Common myeloid progenitor, CD34-positive (primary cell): Measurements from ENCODE around the gene ALOXE3.

Experiments
- CTCF ChIA-PET: fragments of 350-600 bp; sonication (Branson Sonifier 250); formaldehyde crosslinking; loops from one replicate; lab custom pipeline; 2021; ENCODE audit warnings: antibody characterized with exemption; lab: Charles Lee
- POLR2A ChIA-PET: fragments of 350-600 bp; sonication (Branson Sonifier 250); formaldehyde crosslinking; loops from one replicate; lab custom pipeline; 2021; ENCODE audit warnings: antibody characterized with exemption; lab: Charles Lee
- DNase-seq, 3 donors: peaks; one replicate each; pipeline versions ENCODE4 v3.0.0 to v3.0.0-alpha.2; 2013
- H3K27ac ChIP-seq, 2 experiments: 1 replicate in 1 of 2; 2 replicates in 1 of 2; pipeline ENCODE4 v1.7.0; 2013; ENCODE audit warnings: inconsistent platforms in 2 of 2, low read length in 2 of 2, mild to moderate bottlenecking in 2 of 2, low read depth in 1 of 2, moderate library complexity in 1 of 2; ENCODE audit not compliant: severe bottlenecking in 2 of 2, insufficient read depth in 1 of 2, poor library complexity in 1 of 2
- H3K27me3 ChIP-seq, 5 experiments: replicated peaks in 2 of 5; 1 replicate in 3 of 5; 2 replicates in 2 of 5; pipeline versions ENCODE4 v1.6.1 to v1.7.0; 2013; ENCODE audit warnings: low read length in 4 of 5, mild to moderate bottlenecking in 2 of 5, moderate library complexity in 2 of 5, inconsistent platforms in 1 of 5; ENCODE audit not compliant: insufficient read depth in 5 of 5, control insufficient read depth in 4 of 5
- H3K36me3 ChIP-seq, 4 experiments: 1 replicate in 2 of 4; 2 replicates in 2 of 4; pipeline versions ENCODE4 v1.6.1 to v1.7.0; 2013; ENCODE audit warnings: low read length in 3 of 4, control low read depth in 1 of 4, mild to moderate bottlenecking in 1 of 4; ENCODE audit not compliant: control insufficient read depth in 4 of 4, insufficient read depth in 4 of 4
- H3K4me1 ChIP-seq, 4 experiments: 1 replicate in 3 of 4; 2 replicates in 1 of 4; pipeline versions ENCODE4 v1.6.1 to v1.7.1; 2013; ENCODE audit warnings: low read length in 3 of 4, mild to moderate bottlenecking in 3 of 4, control low read depth in 1 of 4, inconsistent platforms in 1 of 4, moderate library complexity in 1 of 4; ENCODE audit not compliant: control insufficient read depth in 4 of 4, insufficient read depth in 4 of 4; ENCODE audit errors: control extremely low read depth in 1 of 4
- H3K4me3 ChIP-seq, 7 experiments: 1 replicate in 4 of 7; 2 replicates in 3 of 7; pipeline versions ENCODE4 v1.5.1 to v1.7.0; 2013; ENCODE audit warnings: mild to moderate bottlenecking in 7 of 7, low read length in 6 of 7, moderate library complexity in 6 of 7, inconsistent platforms in 2 of 7, low read depth in 2 of 7, control low read depth in 1 of 7; ENCODE audit not compliant: insufficient read depth in 4 of 7, control insufficient read depth in 1 of 7; ENCODE audit errors: extremely low read depth in 1 of 7
- H3K9me3 ChIP-seq, 5 experiments: 1 replicate in 4 of 5; 2 replicates in 1 of 5; pipeline versions ENCODE4 v1.6.1 to v1.7.1; 2013; ENCODE audit warnings: low read length in 4 of 5, mild to moderate bottlenecking in 2 of 5, inconsistent platforms in 1 of 5, low read depth in 1 of 5, moderate library complexity in 1 of 5; ENCODE audit not compliant: control insufficient read depth in 4 of 5, insufficient read depth in 2 of 5; ENCODE audit errors: control extremely low read depth in 1 of 5
- WGBS: methylation state at CpG from one replicate; pipeline ENCODE4 v1.1.5; 2013; ENCODE audit not compliant: insufficient coverage; 5-methylcytosine and 5-hydroxymethylcytosine counted together

The ALOXE3 gene

DNA sequence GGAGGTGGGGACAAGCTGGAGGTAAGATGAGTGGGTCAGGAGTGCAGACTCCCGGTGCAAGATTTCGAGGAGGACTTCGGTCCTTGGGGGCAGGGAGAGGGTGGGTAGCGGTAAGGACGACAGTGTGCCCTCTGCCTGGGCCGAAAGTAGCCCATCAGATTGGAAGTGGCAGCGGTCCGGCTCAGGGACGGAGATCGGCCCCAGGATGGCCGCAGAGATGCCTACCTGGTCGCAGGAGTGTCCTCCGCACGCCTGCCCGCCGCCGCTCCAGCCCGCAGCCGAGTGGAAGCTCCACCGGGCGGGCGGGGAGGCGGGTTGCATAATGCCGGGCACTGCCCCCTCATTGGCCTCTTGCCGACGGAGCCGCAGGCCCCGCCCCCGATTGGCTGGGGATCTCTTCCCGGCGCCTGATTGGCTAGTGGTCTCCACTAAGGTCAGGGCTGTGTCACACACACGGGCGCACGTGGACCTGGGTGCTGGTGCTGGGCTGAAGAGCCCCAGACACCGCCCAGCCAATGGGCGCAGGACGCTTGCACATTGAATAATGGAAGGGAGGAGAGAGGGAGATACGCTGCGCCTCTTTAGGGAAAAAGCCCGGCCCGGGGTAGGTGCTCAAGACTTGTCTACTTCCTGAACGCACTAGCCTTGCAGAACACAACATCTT lies 33.9 kb upstream of the ALOXE3 start, which contains the start of gene PER1:
TSS of gene PER1 (minus strand) at position 293 of the 664 bp plus-strand sequence. CDS start 1,698 bp downstream, outside the sequence.
- peak within 1 kb of the TSS; percentile 85 to 92 for H3K27ac ChIP-seq
- H3K4me3 ChIP-seq, result peak within 1 kb of the TSS; percentile 61 to 94 (median 80)
- no peaks in the 10 kb centered on the region for H3K27me3 ChIP-seq
- ChIA-PET CTCF (interaction anchor here (1.9 to 22.4 kb wide), 3 partner anchors 3 to 33 kb away, joined by 10 to 292 read pairs (median 292); partner anchors contain the start of genes ALOXE3, PER1 and VAMP2), POLR2A (interaction anchor here (1.0 to 1.3 kb wide), 4 partner anchors 9 to 21 kb away, joined by 4 to 14 read pairs (median 8); no protein-coding TSS in a partner anchor)
- WGBS, result 9% methylated on average over 42 of the region's 42 CpGs
- H3K9me3 ChIP-seq, result no peaks in the 10 kb centered on the region
- H3K4me1 ChIP-seq, result peaks cover 15 to 68% (median 66%) of the 10 kb centered on the region in 4 experiments
- DNase-seq, result peak; percentile 86 to 91 (median 90)
- H3K36me3 ChIP-seq, result peaks cover 9 to 31% (median 26%) of the 10 kb centered on the region in 4 experiments

DNA sequence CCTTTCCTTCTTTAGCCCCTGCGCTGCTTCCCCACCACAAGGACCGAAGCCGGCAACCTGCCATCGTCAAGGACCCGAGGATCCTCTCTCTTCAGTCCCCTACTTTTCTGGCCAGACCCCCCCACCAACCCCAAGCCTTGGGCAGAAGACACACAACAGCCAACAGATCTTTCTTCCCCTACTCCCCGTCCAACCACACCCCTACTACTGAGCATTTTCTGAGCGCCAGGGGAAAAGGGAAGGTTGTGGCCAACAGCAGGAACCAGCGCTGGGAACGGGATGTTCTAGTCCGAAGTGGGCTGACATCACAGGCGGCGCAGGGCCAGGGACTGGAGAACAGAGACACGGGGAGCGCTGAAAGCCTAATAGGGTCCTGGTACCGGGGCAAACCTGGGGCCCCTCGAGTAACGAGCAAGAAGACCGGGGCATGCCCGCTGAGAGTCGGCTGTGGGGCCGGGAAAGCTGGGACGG lies 33.4 kb upstream of the ALOXE3 start:
- peak overlapping the region; percentile 61 to 94 (median 80) for H3K4me3 ChIP-seq
- H3K36me3 ChIP-seq, result peaks cover 9 to 37% (median 31%) of the 10 kb centered on the region in 4 experiments
- ChIA-PET POLR2A (interaction anchor here (0.8 to 1.3 kb wide), 7 partner anchors 8 to 71 kb away, joined by 3 to 14 read pairs (median 5); no protein-coding TSS in a partner anchor), CTCF (interaction anchor here (1.9 to 22.4 kb wide), 3 partner anchors 4 to 32 kb away, joined by 10 to 292 read pairs (median 292); partner anchors contain the start of genes ALOXE3, PER1 and VAMP2)
- H3K4me1 ChIP-seq, result peaks cover 12 to 63% (median 60%) of the 10 kb centered on the region in 4 experiments
- H3K27ac ChIP-seq, result peak overlapping the region; percentile 85 to 92
- peak in 2 of 3 donors; percentile 69 to 74 for DNase-seq
- H3K9me3 ChIP-seq, result no peaks in the 10 kb centered on the region
- 0% methylated on average over 13 of the region's 22 CpGs for WGBS
- no peaks in the 10 kb centered on the region for H3K27me3 ChIP-seq

DNA sequence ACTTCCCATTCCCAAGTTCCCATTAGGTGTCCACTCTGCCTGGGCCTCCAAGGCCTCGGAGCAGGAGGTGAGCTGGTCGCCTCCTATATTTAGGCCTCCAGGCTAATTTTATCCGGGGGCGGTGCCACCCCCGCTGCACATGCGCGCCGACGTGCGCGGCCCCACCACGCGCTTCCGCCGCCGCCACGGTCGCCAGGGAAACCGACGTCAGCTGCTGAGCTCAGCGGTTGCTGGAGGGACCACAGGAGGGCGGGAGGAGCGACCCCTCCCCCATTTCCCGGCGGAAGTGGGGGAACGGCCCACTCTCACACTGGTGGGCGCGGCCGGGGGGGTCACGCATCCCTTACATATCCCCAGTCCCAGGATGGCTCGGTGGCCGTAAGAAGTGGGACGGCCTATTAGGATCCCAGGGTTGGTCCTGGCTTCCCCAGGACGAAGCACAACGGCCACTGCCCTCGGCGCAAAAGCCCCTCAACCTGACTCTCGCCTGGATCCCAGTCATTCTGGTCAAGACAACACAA lies 32.9 kb upstream of the ALOXE3 start:
- POLR2A ChIA-PET, result interaction anchor here (0.6 to 1.3 kb wide), 7 partner anchors 8 to 72 kb away, joined by 3 to 7 read pairs (median 4); no protein-coding TSS in a partner anchor
- CTCF ChIA-PET, result interaction anchor here (1.9 to 22.4 kb wide), 3 partner anchors 4 to 32 kb away, joined by 10 to 292 read pairs (median 292); partner anchors contain the start of genes ALOXE3, PER1 and VAMP2
- Histone ChIP-seq H3K27me3 (no peaks in the 10 kb centered on the region), H3K36me3 (peaks cover 11 to 42% (median 36%) of the 10 kb centered on the region in 4 experiments), H3K4me1 (peaks cover 12 to 62% (median 60%) of the 10 kb centered on the region in 4 experiments), H3K27ac (peak overlapping the region; percentile 85 to 92), H3K9me3 (no peaks in the 10 kb centered on the region), H3K4me3 (peak overlapping the region; percentile 61 to 94 (median 80))
- peak; percentile 88 to 92 (median 90) for DNase-seq
- WGBS, result 0% methylated on average over 36 of the region's 38 CpGs

DNA sequence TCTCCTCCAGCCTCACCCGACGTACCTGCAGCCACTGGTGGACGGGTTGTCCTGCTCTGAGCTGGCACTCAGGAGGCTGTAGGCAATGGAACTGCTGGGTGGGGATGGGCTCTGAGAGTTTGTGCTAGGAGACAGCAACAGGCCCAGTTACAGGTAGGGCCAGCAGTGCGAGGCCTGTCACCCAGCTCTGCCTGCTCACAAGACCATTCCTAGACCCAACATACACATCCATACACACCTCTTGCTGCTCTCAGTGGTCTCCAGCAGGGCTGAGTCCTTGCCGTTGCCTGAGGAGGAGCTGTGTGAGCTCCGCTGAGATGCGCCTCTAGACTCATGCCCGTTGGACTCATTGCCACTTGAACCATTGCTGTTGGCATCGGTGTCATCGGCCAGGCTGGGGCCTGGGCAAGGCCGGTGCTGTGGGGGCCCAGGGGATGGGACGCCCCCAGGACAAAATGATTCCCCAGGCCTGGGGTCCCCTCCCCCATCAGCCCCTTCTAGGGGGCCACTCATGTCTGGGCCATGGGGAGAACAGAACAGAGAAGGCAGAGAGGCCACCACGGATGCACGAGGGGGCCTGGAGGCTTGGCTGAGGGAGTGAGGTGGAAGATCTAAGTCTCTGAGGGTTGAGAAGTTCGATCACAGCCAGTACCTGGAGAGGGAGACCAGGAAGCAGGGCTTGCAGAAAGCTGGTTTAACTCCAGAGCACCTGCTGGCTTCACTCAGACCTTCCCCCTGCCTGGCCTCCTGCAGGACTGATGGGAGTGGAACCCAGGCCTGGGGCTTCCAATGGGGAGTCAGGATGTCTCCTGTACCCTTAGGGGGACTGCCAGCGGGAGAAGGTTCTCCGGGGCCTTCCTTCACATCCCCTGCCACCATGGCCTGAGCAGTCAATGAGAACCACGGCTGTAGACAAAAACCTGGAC lies 32.1 kb upstream of the ALOXE3 start:
- ChIA-PET POLR2A (interaction anchor here (0.6 to 1.0 kb wide), 7 partner anchors 9 to 73 kb away, joined by 3 to 7 read pairs (median 3); no protein-coding TSS in a partner anchor), CTCF (interaction anchor here (1.9 to 22.4 kb wide), 3 partner anchors 5 to 31 kb away, joined by 10 to 292 read pairs (median 292); partner anchors contain the start of genes ALOXE3, PER1 and VAMP2)
- Histone ChIP-seq H3K27me3 (no peaks in the 10 kb centered on the region), H3K4me1 (peaks cover 9 to 55% (median 53%) of the 10 kb centered on the region in 4 experiments), H3K36me3 (peaks cover 13 to 49% (median 42%) of the 10 kb centered on the region in 4 experiments), H3K4me3 (peak overlapping the region in 6 of 7 experiments; percentile 28 to 94 (median 82)), H3K9me3 (no peaks in the 10 kb centered on the region), H3K27ac (peak overlapping the region; percentile 49 to 92)
- DNase-seq, result no peak
- 79% methylated on average over 12 of the region's 18 CpGs for WGBS

DNA sequence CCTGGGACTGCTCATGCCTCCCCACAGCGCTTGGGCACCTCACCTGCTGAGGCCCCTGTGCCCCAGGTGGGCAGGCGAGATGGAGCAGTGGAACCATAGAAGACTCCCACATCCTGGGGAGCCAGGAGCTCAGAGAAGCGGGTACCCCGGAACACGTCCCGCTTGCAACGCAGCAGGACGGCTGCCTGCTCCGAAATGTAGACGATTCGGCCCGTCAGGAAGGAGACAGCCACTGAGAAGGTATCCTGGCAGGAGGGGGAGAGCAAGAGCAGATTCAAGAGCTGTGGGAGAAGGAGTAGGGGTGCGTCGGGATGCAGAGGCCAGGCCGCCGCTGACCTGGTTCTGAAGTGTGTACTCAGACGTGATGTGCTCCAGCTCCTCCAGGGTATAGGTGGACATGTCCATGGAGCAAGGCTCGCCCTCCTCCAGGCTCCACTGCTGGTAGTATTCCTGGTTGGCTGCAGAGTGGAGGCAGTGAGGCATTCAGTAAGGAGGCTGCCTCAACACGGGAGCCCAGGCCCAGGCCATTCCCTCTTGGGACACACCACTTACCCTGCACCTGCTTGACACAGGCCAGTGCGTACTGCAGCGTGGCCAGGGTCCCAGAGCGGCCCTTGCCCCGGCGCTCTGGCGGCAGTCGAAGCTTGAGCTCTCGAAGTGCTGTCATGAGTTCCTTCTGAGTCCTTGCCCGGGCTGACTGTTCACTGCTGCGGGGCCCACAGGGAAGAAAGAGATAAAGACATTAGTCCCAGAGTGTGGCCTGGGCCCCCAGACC lies 31.3 kb upstream of the ALOXE3 start:
- Histone ChIP-seq H3K27me3 (no peaks in the 10 kb centered on the region), H3K9me3 (no peaks in the 10 kb centered on the region), H3K27ac (no peak overlapping the region), H3K4me1 (peaks cover 5 to 47% (median 45%) of the 10 kb centered on the region in 4 experiments), H3K36me3 (peaks cover 13 to 57% (median 46%) of the 10 kb centered on the region in 4 experiments), H3K4me3 (no peak overlapping the region)
- over 99% methylated on average over 29 of the region's 29 CpGs for WGBS
- ChIA-PET POLR2A (interaction anchor here (0.9 kb wide), 1 partner anchor 11 kb away, joined by 3 read pairs; no protein-coding TSS in a partner anchor), CTCF (interaction anchor here (19.3 to 22.4 kb wide), 2 partner anchors 6 to 8 kb away, joined by 292 read pairs; partner anchors contain the start of genes PER1 and VAMP2)
- DNase-seq, result no peak
